Measurements from ENCODE around the gene RFX7.

Gene RFX7

GRCh38 chr15:56244038-56244810, 545 bp upstream of the RFX7 start:
- peak; percentile 84 for DNase-seq

- no peak for DNase-seq
These were observed 1.0 kb downstream of the RFX7 start for GRCh38 chr15:56242576-56243162.

GRCh38 chr15:56241374-56242105, 2.1 kb downstream of the RFX7 start:
- no peak for DNase-seq

DNA sequence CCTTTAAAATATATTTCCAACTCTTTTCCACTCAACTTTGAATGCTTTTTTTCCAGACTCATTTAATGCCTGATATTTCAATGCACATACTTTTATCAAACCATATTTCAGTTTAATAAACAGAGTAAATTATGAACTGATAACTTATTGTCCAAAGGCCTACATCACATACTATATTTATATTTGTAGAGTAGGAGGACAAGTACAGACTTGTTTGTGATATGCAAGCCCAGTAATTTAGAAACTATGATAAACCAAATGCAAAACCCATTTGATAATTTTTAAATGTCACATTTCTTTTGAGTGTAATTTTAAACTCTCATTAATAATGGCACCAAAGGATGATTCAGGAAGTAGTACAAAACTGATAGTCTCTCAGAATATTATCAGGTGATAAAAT, 3.3 kb downstream of the RFX7 start:
- DNase-seq, result no peak

GRCh38 chr15:56236197-56236596, 7.5 kb downstream of the RFX7 start:
- no peak for DNase-seq

- no peak for DNase-seq
These were observed 8.9 kb downstream of the RFX7 start for GRCh38 chr15:56234804-56235203.

DNA sequence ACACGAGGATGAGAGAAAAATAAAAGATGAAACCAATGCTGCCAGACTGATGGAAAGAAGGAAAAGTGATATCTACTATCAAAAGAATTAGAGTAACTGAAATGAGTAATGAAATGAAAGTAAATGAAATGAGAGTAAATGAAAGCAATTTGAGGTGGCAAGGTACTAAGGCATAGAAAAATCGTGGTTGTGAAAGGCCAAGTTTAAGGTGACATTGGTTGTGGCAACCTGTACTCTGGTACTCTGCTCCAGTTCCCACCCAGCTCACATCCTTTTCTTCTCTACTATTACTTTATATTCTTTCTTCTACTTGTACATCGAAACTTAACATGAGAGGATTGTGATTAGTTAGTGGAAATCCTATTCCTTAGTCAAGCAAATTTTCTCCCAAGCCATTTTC, 10.1 kb downstream of the RFX7 start:
- no peak for DNase-seq

DNA sequence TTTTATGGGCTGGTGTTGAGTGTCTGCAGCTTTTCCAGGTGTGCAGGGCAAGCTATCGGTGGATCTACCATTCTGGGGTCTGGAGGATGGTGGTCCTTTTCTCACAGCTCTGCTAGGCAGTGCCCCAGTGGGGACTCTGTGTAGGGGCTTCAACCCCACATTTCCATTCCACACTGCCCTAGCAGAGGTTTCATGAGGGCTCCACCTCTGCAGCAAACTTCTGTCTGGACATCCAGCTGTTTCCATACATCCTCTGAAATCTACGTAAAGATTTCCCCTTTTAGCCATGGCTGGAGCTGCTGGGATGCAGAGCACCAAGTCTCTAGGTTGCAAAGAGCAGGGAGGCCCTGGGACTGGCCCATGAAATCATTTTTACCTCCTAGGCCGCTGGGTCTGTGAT, 11.6 kb downstream of the RFX7 start:
- no peak for DNase-seq

- DNase-seq, result no peak
These were observed 14.8 kb downstream of the RFX7 start for GRCh38 chr15:56228854-56229253.

GRCh38 chr15:56228352-56228751, 15.3 kb downstream of the RFX7 start:
- no peak for DNase-seq

DNA sequence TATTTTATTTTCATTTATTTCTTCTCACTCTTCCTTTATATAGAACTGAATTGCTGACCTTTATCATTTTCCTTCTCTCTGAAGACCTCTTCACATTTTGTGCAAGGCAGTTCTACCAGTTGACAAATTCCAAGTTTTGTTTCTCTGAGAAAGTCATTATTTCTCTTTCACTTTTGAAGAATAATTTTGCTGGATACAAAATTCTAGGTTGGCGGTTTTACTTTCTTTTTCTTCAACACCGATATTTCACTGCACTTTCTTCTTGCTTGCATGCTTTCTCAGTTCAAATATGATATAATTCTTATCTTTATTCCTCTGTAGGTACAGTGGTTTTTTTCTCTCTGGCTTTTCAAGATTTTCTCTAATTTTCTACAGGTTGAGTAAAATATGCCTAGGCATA, 15.9 kb downstream of the RFX7 start:
- no peak for DNase-seq

- no peak for DNase-seq
These were observed 16.4 kb downstream of the RFX7 start for GRCh38 chr15:56227306-56227705.

GRCh38 chr15:56225520-56225919, 18.2 kb downstream of the RFX7 start:
- no peak for DNase-seq

GRCh38 chr15:56222302-56222701, 21.4 kb downstream of the RFX7 start:
- DNase-seq, result no peak

DNA sequence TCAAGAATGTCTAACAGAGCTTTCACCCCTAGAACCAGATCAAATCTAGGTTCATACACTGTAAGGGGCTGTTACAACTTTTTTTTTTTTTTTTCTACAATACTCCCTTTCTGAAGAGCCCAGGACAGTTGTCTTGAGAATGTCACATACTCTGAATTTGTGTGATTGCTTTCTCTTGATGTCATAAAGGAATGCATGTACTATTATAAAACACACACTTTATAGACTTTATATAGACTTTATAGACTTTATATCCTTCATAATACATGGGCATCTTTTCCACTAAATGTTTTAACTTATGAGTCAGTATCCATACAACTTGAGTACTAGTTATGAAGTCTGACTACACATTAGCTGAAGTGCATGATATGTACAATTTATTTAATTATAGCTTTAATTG, 26.3 kb downstream of the RFX7 start:
- no peak for DNase-seq

GRCh38 chr15:56215769-56216168, 27.9 kb downstream of the RFX7 start:
- no peak for DNase-seq

GRCh38 chr15:56211960-56212550, 31.6 kb downstream of the RFX7 start:
- DNase-seq, result no peak

DNA sequence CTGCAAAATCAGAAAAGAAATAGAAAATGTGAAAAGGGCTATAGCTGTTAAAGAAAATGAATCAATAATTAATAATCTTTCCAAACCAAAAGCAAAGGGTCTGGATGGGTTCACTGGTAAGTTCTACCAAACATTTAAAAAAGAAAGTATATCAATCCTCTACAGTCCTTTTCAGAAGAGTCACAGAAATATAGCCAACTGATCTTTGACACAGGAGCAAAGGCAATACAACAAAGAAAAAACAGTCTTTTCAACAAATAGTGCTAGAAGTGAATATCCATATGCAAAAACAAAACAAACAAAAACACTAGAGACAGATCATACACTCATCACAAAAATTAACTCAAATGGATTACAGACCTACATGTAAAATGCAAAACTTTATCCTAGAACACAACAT, 32.6 kb downstream of the RFX7 start:
- no peak for DNase-seq

DNA sequence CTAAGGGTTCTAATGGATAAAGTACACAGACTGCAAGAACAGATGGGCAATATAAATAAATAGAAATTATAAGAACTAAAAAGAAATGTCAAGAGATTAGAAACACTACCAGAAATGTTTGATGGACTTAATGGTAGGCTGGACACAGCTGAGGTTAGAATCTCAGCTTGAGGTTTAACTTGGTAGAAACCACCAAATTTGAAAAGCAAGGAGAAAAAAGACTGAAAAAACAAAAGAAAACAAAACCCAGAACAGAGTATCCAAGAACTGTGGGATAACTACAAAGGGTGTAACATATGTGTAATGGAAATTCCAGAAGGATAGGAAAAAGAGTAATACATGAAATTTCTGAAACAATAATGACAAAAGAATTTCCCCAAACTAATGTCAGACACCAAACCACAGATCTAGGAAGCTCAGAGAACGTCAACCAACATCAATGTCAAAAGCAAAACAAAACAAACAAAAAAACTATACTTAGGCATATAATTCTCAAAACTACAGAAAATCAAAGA, 35.0 kb downstream of the RFX7 start:
- DNase-seq, result no peak

DNA sequence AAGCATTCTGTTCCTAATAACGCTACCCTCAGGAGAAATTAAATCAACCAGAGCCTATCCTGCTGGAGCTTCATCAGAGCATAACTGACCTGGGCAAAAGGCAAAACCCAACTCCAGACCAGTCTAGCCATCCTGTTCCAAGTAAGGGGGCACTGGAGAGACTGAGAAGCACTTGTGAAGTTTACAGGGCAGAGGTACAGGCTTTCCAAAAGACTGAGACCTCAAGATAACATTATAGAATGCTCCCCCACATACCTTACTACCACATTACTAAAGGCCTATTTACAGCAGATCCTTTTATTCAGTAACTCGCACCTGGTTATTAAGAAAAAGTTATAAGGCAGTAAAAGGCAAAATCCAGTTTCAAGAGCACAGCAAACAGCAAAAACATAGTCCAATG, 35.5 kb downstream of the RFX7 start:
- no peak for DNase-seq

GRCh38 chr15:56207711-56208110, 36.0 kb downstream of the RFX7 start:
- no peak for DNase-seq

DNA sequence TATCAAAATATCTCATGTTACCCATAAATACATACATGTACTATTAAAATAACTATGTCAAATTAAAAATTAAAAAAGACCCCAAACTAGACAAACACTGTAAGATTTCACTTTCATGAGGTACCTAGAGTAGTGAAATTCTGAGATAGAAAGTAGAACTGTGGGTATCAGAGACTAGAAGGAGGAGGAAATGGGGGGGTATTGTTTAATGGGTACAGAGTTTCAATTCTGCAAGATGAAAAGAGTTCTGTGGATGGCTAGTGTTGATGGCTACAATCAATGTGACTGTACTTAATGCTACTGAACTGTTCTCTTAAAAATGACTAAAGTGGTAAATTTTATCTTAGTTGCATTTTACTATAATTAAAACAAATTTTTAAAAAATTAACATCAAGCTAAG, 36.6 kb downstream of the RFX7 start:
- no peak for DNase-seq

GRCh38 chr15:56205061-56205876, 38.4 kb downstream of the RFX7 start:
- DNase-seq, result no peak
